Loucy (cell line): Measurements from ENCODE around the gene GPR35.

Experiments used
- CTCF ChIP-seq: fragments of 200-600 bp; sonication (generic); conservative IDR thresholded peaks from 2 replicates; pipeline ENCODE4 v1.5.1; 2014; ENCODE audit warnings: mild to moderate bottlenecking, antibody characterized with exemption, low read length
- EZH2phosphoT487 ChIP-seq: fragments of 200-600 bp; IDR thresholded peaks from 2 replicates; pipeline ENCODE4 v1.6.1; 2018; ENCODE audit warnings: antibody characterized with exemption, mild to moderate bottlenecking, moderate library complexity, borderline replicate concordance

- TF ChIP-seq CTCF (no peak), EZH2phosphoT487 (no peak)
Measured at GRCh38 chr2:240614391-240614790, 10.9 kb upstream of the GPR35 start.
